ENCODE data around the gene GRN.
"Not testable (repeated sequence)": the region's sequence is repeated elsewhere in the genome, so short reads cannot be mapped to it uniquely, and the experiment has no call there.

Gene GRN

GRCh38 chr17:44360826-44361225 is 15.7 kb downstream of the GRN start:
- Histone ChIP-seq H3K36me3 (ENCODE audit: insufficient read depth, low read length) (peaks cover 1% of the 10 kb centered on the region; the same call in 1 of the 2 replicates), H3K9ac (ENCODE audit: insufficient read length) (no peak overlapping the region), H3K4me3 (no peak overlapping the region), H3K9me3 (ENCODE audit: low read depth, low read length) (no peaks in the 10 kb centered on the region), H3K27ac (no peak overlapping the region)
- TF ChIP-seq FOXP2 (optimal IDR thresholded peaks at IDR 0.05; ENCODE audit: control extremely low read depth, extremely low read length, insufficient read depth) (no peak), POLR2AphosphoS5 (IDR thresholded peaks at IDR 0.05; ENCODE audit: borderline replicate concordance, low read depth, low read length) (no peak), EZH2 (IDR thresholded peaks at IDR 0.05) (no peak)
- no peak for DNase-seq (ENCODE audit: low read depth, low spot score)

GRCh38 chr17:44361292-44362260 is 16.5 kb downstream of the GRN start:
- Histone ChIP-seq H3K27ac (no peak overlapping the region), H3K9ac (ENCODE audit: insufficient read length) (peak overlapping the region; percentile 95), H3K36me3 (ENCODE audit: insufficient read depth, low read length) (no peaks in the 10 kb centered on the region), H3K9me3 (ENCODE audit: low read depth, low read length) (no peaks in the 10 kb centered on the region), H3K4me3 (peak overlapping the region; percentile 93)
- TF ChIP-seq FOXP2 (optimal IDR thresholded peaks at IDR 0.05; ENCODE audit: control extremely low read depth, extremely low read length, insufficient read depth), result no peak
- peak; percentile 24; the same call in 1 of the 2 replicates for TF ChIP-seq POLR2AphosphoS5 (IDR thresholded peaks at IDR 0.05; ENCODE audit: borderline replicate concordance, low read depth, low read length)
- TF ChIP-seq EZH2 (IDR thresholded peaks at IDR 0.05), result no peak
- DNase-seq (ENCODE audit: low read depth, low spot score), result no peak

GRCh38 chr17:44362459-44362948 is 17.4 kb downstream of the GRN start:
- Histone ChIP-seq H3K9me3 (ENCODE audit: low read depth, low read length) (no peaks in the 10 kb centered on the region), H3K36me3 (ENCODE audit: insufficient read depth, low read length) (no peaks in the 10 kb centered on the region), H3K27ac (no peak overlapping the region), H3K4me3 (peak overlapping the region; percentile 93), H3K9ac (ENCODE audit: insufficient read length) (peak overlapping the region; percentile 95)
- TF ChIP-seq FOXP2 (optimal IDR thresholded peaks at IDR 0.05; ENCODE audit: control extremely low read depth, extremely low read length, insufficient read depth) (no peak), EZH2 (IDR thresholded peaks at IDR 0.05) (no peak)
- DNase-seq (ENCODE audit: low read depth, low spot score), result no peak

GRCh38 chr17:44362949-44363612 is 18.0 kb downstream of the GRN start:
- no peaks in the 10 kb centered on the region for H3K9me3 ChIP-seq (ENCODE audit: low read depth, low read length)
- no peak for DNase-seq (ENCODE audit: low read depth, low spot score)
- H3K9ac ChIP-seq (ENCODE audit: insufficient read length), result peak overlapping the region; percentile 95
- peak overlapping the region; percentile 71 for H3K27ac ChIP-seq
- H3K36me3 ChIP-seq (ENCODE audit: insufficient read depth, low read length), result no peaks in the 10 kb centered on the region
- H3K4me3 ChIP-seq, result peak overlapping the region; percentile 93
- TF ChIP-seq POLR2AphosphoS5 (IDR thresholded peaks at IDR 0.05; ENCODE audit: borderline replicate concordance, low read depth, low read length), result no peak

- Histone ChIP-seq H3K36me3 (ENCODE audit: insufficient read depth, low read length) (no peaks in the 10 kb centered on the region), H3K9me3 (ENCODE audit: low read depth, low read length) (no peaks in the 10 kb centered on the region), H3K9ac (ENCODE audit: insufficient read length) (peak within 1 kb of the TSS; percentile 95), H3K27ac (peak within 1 kb of the TSS; percentile 71), H3K4me3 (peak within 1 kb of the TSS; percentile 93)
- no peak for DNase-seq (ENCODE audit: low read depth, low spot score)
- TF ChIP-seq FOXP2 (optimal IDR thresholded peaks at IDR 0.05; ENCODE audit: control extremely low read depth, extremely low read length, insufficient read depth), result no peak
Measured at GRCh38 chr17:44363613-44364159, 18.6 kb downstream of the GRN start, which contains the start of gene FAM171A2. Gene FAM171A2 (minus strand): TSS chr17:44363853. CDS start chr17:44363714, 139 bp downstream.

- not testable (repeated sequence) for H3K9ac ChIP-seq (ENCODE audit: insufficient read length); H3K36me3 ChIP-seq (ENCODE audit: insufficient read depth, low read length); H3K27ac ChIP-seq; DNase-seq (ENCODE audit: low read depth, low spot score); H3K9me3 ChIP-seq (ENCODE audit: low read depth, low read length); H3K4me3 ChIP-seq
Measured at GRCh38 chr17:44365051-44365450, 19.9 kb downstream of the GRN start.

GRCh38 chr17:44367231-44367979 is 22.3 kb downstream of the GRN start:
- no peak overlapping the region for H3K4me3 ChIP-seq
- H3K27ac ChIP-seq, result no peak overlapping the region
- DNase-seq (ENCODE audit: low read depth, low spot score), result no peak
- no peaks in the 10 kb centered on the region for H3K36me3 ChIP-seq (ENCODE audit: insufficient read depth, low read length)
- TF ChIP-seq POLR2AphosphoS5 (IDR thresholded peaks at IDR 0.05; ENCODE audit: borderline replicate concordance, low read depth, low read length) (no peak), EZH2 (IDR thresholded peaks at IDR 0.05) (no peak), FOXP2 (optimal IDR thresholded peaks at IDR 0.05; ENCODE audit: control extremely low read depth, extremely low read length, insufficient read depth) (no peak)
- H3K9ac ChIP-seq (ENCODE audit: insufficient read length), result no peak overlapping the region
- no peaks in the 10 kb centered on the region for H3K9me3 ChIP-seq (ENCODE audit: low read depth, low read length)

- not testable (repeated sequence) for H3K9me3 ChIP-seq (ENCODE audit: low read depth, low read length); DNase-seq (ENCODE audit: low read depth, low spot score); H3K4me3 ChIP-seq; H3K36me3 ChIP-seq (ENCODE audit: insufficient read depth, low read length); H3K27ac ChIP-seq; H3K9ac ChIP-seq (ENCODE audit: insufficient read length)
Measured at GRCh38 chr17:44368391-44369243, 23.5 kb downstream of the GRN start.

- not testable (repeated sequence) for H3K36me3 ChIP-seq (ENCODE audit: insufficient read depth, low read length); H3K9ac ChIP-seq (ENCODE audit: insufficient read length); H3K4me3 ChIP-seq; H3K27ac ChIP-seq; H3K9me3 ChIP-seq (ENCODE audit: low read depth, low read length); DNase-seq (ENCODE audit: low read depth, low spot score)
Measured at GRCh38 chr17:44369414-44370023, 24.4 kb downstream of the GRN start.

All from SK-N-MC (cell line).